HEK293 (cell line): ENCODE measurements around the gene N4BP2L2.

Source experiments
- CTCF ChIA-PET: fragments of 350-600 bp; formaldehyde crosslinking; extraction: SDS; loops from one replicate; lab custom pipeline; 2021; ENCODE audit warnings: antibody characterized with exemption; lab: Yijun Ruan, JAX
- POLR2A ChIA-PET: fragments of 300-600 bp; formaldehyde crosslinking; extraction: SDS; loops from one replicate; lab custom pipeline; 2020; ENCODE audit warnings: antibody characterized with exemption, inconsistent platforms; lab: Yijun Ruan, JAX
- H3K27ac ChIP-seq: fragments of 200-500 bp; sonication (Bioruptor generic); 2 replicates; pipeline ENCODE4 v1.5.1; 2014; ENCODE audit warnings: low read depth, low read length, control low read depth, inconsistent platforms; ENCODE audit errors: extremely low read depth
- H3K36me3 ChIP-seq, 2 experiments: fragments of 200-500 bp in 1 of 2; sonication (Bioruptor generic) in 1 of 2; 1 replicate in 1 of 2; 2 replicates in 1 of 2; pipeline ENCODE4 v1.5.1; 2014 to 2017; ENCODE audit warnings: inconsistent platforms in 2 of 2, low read length in 2 of 2; ENCODE audit not compliant: control insufficient read depth in 2 of 2, insufficient read depth in 1 of 2
- H3K4me1 ChIP-seq: fragments of 200-500 bp; sonication (Bioruptor generic); 2 replicates; pipeline ENCODE4 v1.5.1; 2014; ENCODE audit warnings: mild to moderate bottlenecking, low read length, inconsistent platforms; ENCODE audit not compliant: control insufficient read depth, insufficient read depth
- H3K4me3 ChIP-seq: 2 replicates; pipeline ENCODE4 v1.5.1; 2011; ENCODE audit warnings: low read depth, mild to moderate bottlenecking, control low read depth, low read length, moderate library complexity
- H3K9me3 ChIP-seq: fragments of 200-500 bp; sonication (Bioruptor generic); 2 replicates; pipeline ENCODE4 v1.5.1; 2014; ENCODE audit warnings: low read depth, low read length, inconsistent platforms; ENCODE audit not compliant: control insufficient read depth, insufficient read depth
- BCL11A ChIP-seq: fragments of 450-650 bp; formaldehyde crosslinking; IDR thresholded peaks from 2 replicates; pipeline ENCODE4 v1.5.1; 2016; ENCODE audit warnings: low read depth, missing biosample characterization, missing genetic modification characterization
- GLIS2 ChIP-seq: fragments of 450-650 bp; formaldehyde crosslinking; IDR thresholded peaks from 2 replicates; pipeline ENCODE4 v1.5.1; 2016; ENCODE audit warnings: missing biosample characterization, missing genetic modification characterization
- KLF16 ChIP-seq: fragments of 450-650 bp; formaldehyde crosslinking; IDR thresholded peaks from 2 replicates; pipeline ENCODE4 v1.5.1; 2017; ENCODE audit warnings: missing biosample characterization, missing genetic modification characterization
- ZIC2 ChIP-seq: fragments of 450-650 bp; formaldehyde crosslinking; IDR thresholded peaks from 2 replicates; pipeline ENCODE4 v1.5.1; 2016; ENCODE audit warnings: missing biosample characterization, missing genetic modification characterization
- ZNF169 ChIP-seq: fragments of 450-650 bp; formaldehyde crosslinking; IDR thresholded peaks from 2 replicates; pipeline ENCODE4 v1.5.1; 2016; ENCODE audit warnings: missing biosample characterization, missing genetic modification characterization
- ZNF184 ChIP-seq: fragments of 450-650 bp; IDR thresholded peaks from 2 replicates; pipeline ENCODE4 v1.5.1; 2018; ENCODE audit warnings: missing biosample characterization, mild to moderate bottlenecking, missing genetic modification characterization
- ZNF2 ChIP-seq: fragments of 450-650 bp; formaldehyde crosslinking; IDR thresholded peaks from 2 replicates; pipeline ENCODE4 v1.5.1; 2016; ENCODE audit warnings: missing biosample characterization, missing genetic modification characterization
- ZNF211 ChIP-seq: fragments of 450-650 bp; formaldehyde crosslinking; IDR thresholded peaks from 2 replicates; pipeline ENCODE4 v1.5.1; 2016; ENCODE audit warnings: low read depth, missing biosample characterization, missing genetic modification characterization
- ZNF248 ChIP-seq: fragments of 450-650 bp; formaldehyde crosslinking; IDR thresholded peaks from 2 replicates; pipeline ENCODE4 v1.5.1; 2017; ENCODE audit warnings: missing biosample characterization, missing genetic modification characterization
- ZNF521 ChIP-seq: fragments of 450-650 bp; formaldehyde crosslinking; IDR thresholded peaks from 2 replicates; pipeline ENCODE4 v1.5.1; 2017; ENCODE audit warnings: missing biosample characterization, mild to moderate bottlenecking, missing genetic modification characterization
- ZNF623 ChIP-seq: fragments of 450-650 bp; formaldehyde crosslinking; IDR thresholded peaks from 2 replicates; pipeline ENCODE4 v1.5.1; 2016; ENCODE audit warnings: missing biosample characterization, missing genetic modification characterization
- ZNF624 ChIP-seq: fragments of 450-650 bp; formaldehyde crosslinking; IDR thresholded peaks from 2 replicates; pipeline ENCODE4 v1.5.1; 2017; ENCODE audit warnings: missing biosample characterization, missing genetic modification characterization
- ZNF654 ChIP-seq: fragments of 450-650 bp; formaldehyde crosslinking; IDR thresholded peaks from 2 replicates; pipeline ENCODE4 v1.5.1; 2016; ENCODE audit warnings: low read depth, missing biosample characterization, missing genetic modification characterization
- ZNF747 ChIP-seq: fragments of 450-650 bp; formaldehyde crosslinking; IDR thresholded peaks from 2 replicates; pipeline ENCODE4 v1.5.1; 2016; ENCODE audit warnings: missing biosample characterization, missing genetic modification characterization
- ZNF791 ChIP-seq: fragments of 450-650 bp; formaldehyde crosslinking; IDR thresholded peaks from 2 replicates; pipeline ENCODE4 v1.5.1; 2016; ENCODE audit warnings: missing biosample characterization, missing genetic modification characterization
- ZSCAN16 ChIP-seq: fragments of 450-650 bp; formaldehyde crosslinking; IDR thresholded peaks from 2 replicates; pipeline ENCODE4 v1.5.1; 2016; ENCODE audit warnings: missing biosample characterization, missing genetic modification characterization
- TF ChIP-seq, protein P1 (sequence below): fragments of 450-650 bp; formaldehyde crosslinking; IDR thresholded peaks from 2 replicates; pipeline ENCODE4 v1.5.1; 2016; ENCODE audit warnings: missing biosample characterization, missing genetic modification characterization
- TF ChIP-seq, protein P2 (sequence below): fragments of 450-650 bp; formaldehyde crosslinking; IDR thresholded peaks from 2 replicates; pipeline ENCODE4 v1.5.1; 2016; ENCODE audit warnings: missing biosample characterization, missing genetic modification characterization
- TF ChIP-seq, protein P3 (sequence below): fragments of 450-650 bp; formaldehyde crosslinking; IDR thresholded peaks from 2 replicates; pipeline ENCODE4 v1.5.1; 2017; ENCODE audit warnings: missing biosample characterization, missing genetic modification characterization
- TF ChIP-seq, protein P4 (sequence below): fragments of 450-650 bp; formaldehyde crosslinking; IDR thresholded peaks from 2 replicates; pipeline ENCODE4 v1.5.0; 2017; ENCODE audit warnings: missing biosample characterization, missing genetic modification characterization, borderline replicate concordance
- TF ChIP-seq, protein P5 (sequence below): fragments of 450-650 bp; formaldehyde crosslinking; conservative IDR thresholded peaks from 2 replicates; pipeline ENCODE4 v1.5.1; 2016; ENCODE audit warnings: low read depth, missing biosample characterization, missing genetic modification characterization

The N4BP2L2 gene

DNA sequence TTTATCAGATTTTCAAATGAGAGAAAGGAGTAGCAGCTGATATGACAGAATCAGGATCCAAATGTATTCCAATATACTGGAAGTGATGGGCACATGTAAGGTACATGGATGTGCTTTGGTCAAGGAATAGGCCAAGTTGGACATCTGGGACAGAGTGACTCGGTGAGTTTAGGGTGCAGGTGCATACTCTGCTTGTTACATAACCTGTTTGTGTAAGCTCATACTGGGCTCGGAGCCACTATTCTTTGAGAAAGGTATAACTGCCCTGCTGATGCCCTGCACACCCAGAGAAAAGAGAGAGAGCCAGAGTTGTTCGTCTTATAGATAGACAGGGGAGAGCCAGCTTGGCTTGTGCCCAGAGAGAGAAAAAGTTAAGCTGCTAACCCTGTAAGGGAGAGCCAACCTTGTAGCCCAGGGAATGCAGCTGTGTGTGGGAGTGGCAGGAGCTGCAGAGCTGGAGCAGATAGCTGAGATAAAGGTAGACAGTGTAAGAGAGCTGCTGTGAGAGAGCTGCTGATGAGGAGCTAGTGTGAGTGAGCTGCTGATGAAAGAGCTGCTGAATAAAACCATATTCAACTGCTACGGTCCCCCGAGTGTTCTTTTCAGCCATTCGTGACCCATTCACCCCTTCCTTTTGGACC, 70.0 kb downstream of the N4BP2L2 start (continued):
- TF ChIP-seq, protein P1, sequence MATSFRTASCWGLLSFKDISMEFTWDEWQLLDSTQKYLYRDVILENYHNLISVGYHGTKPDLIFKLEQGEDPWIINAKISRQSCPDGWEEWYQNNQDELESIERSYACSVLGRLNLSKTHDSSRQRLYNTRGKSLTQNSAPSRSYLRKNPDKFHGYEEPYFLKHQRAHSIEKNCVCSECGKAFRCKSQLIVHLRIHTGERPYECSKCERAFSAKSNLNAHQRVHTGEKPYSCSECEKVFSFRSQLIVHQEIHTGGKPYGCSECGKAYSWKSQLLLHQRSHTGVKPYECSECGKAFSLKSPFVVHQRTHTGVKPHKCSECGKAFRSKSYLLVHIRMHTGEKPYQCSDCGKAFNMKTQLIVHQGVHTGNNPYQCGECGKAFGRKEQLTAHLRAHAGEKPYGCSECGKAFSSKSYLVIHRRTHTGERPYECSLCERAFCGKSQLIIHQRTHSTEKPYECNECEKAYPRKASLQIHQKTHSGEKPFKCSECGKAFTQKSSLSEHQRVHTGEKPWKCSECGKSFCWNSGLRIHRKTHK (tag by site-specific recombination), result no peak
- TF ChIP-seq, protein P2, sequence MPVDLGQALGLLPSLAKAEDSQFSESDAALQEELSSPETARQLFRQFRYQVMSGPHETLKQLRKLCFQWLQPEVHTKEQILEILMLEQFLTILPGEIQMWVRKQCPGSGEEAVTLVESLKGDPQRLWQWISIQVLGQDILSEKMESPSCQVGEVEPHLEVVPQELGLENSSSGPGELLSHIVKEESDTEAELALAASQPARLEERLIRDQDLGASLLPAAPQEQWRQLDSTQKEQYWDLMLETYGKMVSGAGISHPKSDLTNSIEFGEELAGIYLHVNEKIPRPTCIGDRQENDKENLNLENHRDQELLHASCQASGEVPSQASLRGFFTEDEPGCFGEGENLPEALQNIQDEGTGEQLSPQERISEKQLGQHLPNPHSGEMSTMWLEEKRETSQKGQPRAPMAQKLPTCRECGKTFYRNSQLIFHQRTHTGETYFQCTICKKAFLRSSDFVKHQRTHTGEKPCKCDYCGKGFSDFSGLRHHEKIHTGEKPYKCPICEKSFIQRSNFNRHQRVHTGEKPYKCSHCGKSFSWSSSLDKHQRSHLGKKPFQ, result no peak
- no peak for TF ChIP-seq ZNF211

DNA sequence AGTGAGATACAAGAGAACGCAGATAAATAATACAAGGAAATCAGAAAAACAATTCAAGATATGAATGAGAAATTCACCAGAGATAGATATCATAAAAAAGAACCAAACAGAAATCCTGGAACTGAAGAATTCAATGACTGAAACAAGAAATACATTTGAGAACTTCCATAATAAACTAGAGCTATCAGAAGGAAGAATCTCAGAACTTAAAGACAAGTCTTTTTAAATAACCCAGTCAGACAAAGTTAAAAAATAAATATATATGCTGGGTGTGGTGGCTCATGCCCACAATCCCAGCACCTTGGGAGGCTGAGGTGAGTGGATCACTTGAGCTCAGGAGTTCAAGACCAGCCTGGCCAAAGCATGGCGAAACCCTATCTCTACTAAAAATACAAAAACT, 82.0 kb downstream of the N4BP2L2 start:
- Histone ChIP-seq H3K4me1 (no peaks in the 10 kb centered on the region), H3K36me3 (peaks cover 0 to 1% of the 10 kb centered on the region in 2 experiments; a peak in 2 of 3 replicates), H3K27ac (no peak overlapping the region), H3K9me3 (no peaks in the 10 kb centered on the region), H3K4me3 (no peak overlapping the region)
- ChIA-PET CTCF (interaction anchor here (0.9 kb wide), 1 partner anchor 11 kb away, joined by 8 read pairs; no protein-coding TSS in a partner anchor), POLR2A (no interaction called here)
- TF ChIP-seq ZNF169 (tag by site-specific recombination) (no peak), ZNF2 (tag by site-specific recombination) (no peak), GLIS2 (tag by site-specific recombination) (no peak), ZNF521 (no peak), ZIC2 (tag by site-specific recombination) (no peak), ZNF184 (tag by site-specific recombination) (no peak)
- TF ChIP-seq, protein P3, sequence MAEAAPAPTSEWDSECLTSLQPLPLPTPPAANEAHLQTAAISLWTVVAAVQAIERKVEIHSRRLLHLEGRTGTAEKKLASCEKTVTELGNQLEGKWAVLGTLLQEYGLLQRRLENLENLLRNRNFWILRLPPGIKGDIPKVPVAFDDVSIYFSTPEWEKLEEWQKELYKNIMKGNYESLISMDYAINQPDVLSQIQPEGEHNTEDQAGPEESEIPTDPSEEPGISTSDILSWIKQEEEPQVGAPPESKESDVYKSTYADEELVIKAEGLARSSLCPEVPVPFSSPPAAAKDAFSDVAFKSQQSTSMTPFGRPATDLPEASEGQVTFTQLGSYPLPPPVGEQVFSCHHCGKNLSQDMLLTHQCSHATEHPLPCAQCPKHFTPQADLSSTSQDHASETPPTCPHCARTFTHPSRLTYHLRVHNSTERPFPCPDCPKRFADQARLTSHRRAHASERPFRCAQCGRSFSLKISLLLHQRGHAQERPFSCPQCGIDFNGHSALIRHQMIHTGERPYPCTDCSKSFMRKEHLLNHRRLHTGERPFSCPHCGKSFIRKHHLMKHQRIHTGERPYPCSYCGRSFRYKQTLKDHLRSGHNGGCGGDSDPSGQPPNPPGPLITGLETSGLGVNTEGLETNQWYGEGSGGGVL (tag by site-specific recombination), result no peak
- TF ChIP-seq, protein P4, sequence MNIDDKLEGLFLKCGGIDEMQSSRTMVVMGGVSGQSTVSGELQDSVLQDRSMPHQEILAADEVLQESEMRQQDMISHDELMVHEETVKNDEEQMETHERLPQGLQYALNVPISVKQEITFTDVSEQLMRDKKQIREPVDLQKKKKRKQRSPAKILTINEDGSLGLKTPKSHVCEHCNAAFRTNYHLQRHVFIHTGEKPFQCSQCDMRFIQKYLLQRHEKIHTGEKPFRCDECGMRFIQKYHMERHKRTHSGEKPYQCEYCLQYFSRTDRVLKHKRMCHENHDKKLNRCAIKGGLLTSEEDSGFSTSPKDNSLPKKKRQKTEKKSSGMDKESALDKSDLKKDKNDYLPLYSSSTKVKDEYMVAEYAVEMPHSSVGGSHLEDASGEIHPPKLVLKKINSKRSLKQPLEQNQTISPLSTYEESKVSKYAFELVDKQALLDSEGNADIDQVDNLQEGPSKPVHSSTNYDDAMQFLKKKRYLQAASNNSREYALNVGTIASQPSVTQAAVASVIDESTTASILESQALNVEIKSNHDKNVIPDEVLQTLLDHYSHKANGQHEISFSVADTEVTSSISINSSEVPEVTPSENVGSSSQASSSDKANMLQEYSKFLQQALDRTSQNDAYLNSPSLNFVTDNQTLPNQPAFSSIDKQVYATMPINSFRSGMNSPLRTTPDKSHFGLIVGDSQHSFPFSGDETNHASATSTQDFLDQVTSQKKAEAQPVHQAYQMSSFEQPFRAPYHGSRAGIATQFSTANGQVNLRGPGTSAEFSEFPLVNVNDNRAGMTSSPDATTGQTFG (tag by site-specific recombination), result no peak

DNA sequence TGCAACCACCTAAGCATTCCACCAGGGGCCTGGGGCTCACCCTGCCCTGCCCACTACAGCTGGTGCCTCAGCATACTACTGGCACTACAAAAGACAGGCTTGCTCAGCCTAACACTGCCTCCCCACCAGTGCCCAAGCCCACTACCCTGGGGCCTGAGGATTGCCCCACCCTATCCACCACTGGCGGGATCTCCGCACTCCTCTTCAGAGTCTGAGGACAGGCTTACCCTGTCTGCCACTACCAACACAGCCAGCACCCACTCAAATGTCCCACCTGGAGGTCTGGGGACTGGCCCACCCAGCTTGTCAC, 83.0 kb downstream of the N4BP2L2 start:
- no peaks in the 10 kb centered on the region for H3K9me3 ChIP-seq
- CTCF ChIA-PET, result no interaction called here
- no peak overlapping the region for H3K4me3 ChIP-seq
- no peak overlapping the region for H3K27ac ChIP-seq
- no peaks in the 10 kb centered on the region; a peak in 1 of 3 replicates for H3K36me3 ChIP-seq
- TF ChIP-seq ZNF747, result no peak
- no peak for TF ChIP-seq KLF16 (tag by site-specific recombination)
- no peak for TF ChIP-seq ZNF624 (tag by site-specific recombination)
- no peak for TF ChIP-seq BCL11A (tag by site-specific recombination)
- TF ChIP-seq, protein P5, sequence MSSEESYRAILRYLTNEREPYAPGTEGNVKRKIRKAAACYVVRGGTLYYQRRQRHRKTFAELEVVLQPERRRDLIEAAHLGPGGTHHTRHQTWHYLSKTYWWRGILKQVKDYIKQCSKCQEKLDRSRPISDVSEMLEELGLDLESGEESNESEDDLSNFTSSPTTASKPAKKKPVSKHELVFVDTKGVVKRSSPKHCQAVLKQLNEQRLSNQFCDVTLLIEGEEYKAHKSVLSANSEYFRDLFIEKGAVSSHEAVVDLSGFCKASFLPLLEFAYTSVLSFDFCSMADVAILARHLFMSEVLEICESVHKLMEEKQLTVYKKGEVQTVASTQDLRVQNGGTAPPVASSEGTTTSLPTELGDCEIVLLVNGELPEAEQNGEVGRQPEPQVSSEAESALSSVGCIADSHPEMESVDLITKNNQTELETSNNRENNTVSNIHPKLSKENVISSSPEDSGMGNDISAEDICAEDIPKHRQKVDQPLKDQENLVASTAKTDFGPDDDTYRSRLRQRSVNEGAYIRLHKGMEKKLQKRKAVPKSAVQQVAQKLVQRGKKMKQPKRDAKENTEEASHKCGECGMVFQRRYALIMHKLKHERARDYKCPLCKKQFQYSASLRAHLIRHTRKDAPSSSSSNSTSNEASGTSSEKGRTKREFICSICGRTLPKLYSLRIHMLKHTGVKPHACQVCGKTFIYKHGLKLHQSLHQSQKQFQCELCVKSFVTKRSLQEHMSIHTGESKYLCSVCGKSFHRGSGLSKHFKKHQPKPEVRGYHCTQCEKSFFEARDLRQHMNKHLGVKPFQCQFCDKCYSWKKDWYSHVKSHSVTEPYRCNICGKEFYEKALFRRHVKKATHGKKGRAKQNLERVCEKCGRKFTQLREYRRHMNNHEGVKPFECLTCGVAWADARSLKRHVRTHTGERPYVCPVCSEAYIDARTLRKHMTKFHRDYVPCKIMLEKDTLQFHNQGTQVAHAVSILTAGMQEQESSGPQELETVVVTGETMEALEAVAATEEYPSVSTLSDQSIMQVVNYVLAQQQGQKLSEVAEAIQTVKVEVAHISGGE (tag by site-specific recombination), result no peak
- TF ChIP-seq ZNF654, result no peak
- no peak for TF ChIP-seq ZNF248 (tag by site-specific recombination)
- no peak for TF ChIP-seq ZNF623 (tag by site-specific recombination)
- TF ChIP-seq ZNF791 (tag by site-specific recombination), result no peak
- no peak for TF ChIP-seq ZSCAN16 (tag by site-specific recombination)
- H3K4me1 ChIP-seq, result no peaks in the 10 kb centered on the region
- POLR2A ChIA-PET, result no interaction called here
